GM13977 (cell line): ENCODE results near the gene RBM33.

Experiments used
- DNase-seq: peaks from one replicate; pipeline ENCODE4 v3.0.0; 2012; ENCODE audit warnings: low spot score
- CTCF ChIP-seq: IDR thresholded peaks from 2 replicates; pipeline ENCODE4 v1.5.1; 2012; ENCODE audit warnings: mild to moderate bottlenecking, control low read depth; ENCODE audit not compliant: insufficient read depth; ENCODE audit errors: extremely low read depth, missing control alignments
- in situ Hi-C: fragments of 300-500 bp; cut with MboI; formaldehyde crosslinking; loops from one replicate; pipeline ENCODE4 v1.12.0; 2022; ENCODE audit warnings: low sequenced_read_pairs, low pct_unique_long_range_greater_than_20kb, mixed read lengths, inconsistent platforms; ENCODE audit not compliant: unreplicated experiment

Gene RBM33

GRCh38 chr7:155705623-155706360 lies 61.3 kb downstream of the RBM33 start:
- no peak for DNase-seq
- no peak for TF ChIP-seq CTCF
- in situ Hi-C loops = no loop called here

GRCh38 chr7:155706376-155706775 lies 61.9 kb downstream of the RBM33 start:
- no peak for DNase-seq
- no peak for TF ChIP-seq CTCF
- in situ Hi-C loops = no loop called here

GRCh38 chr7:155709453-155709852 lies 65.0 kb downstream of the RBM33 start:
- DNase-seq = no peak
- TF ChIP-seq CTCF = no peak
- in situ Hi-C loops = no loop called here

- DNase-seq = no peak
- in situ Hi-C loops = no loop called here
- no peak for TF ChIP-seq CTCF
These were observed 65.6 kb downstream of the RBM33 start for GRCh38 chr7:155710031-155710430.

GRCh38 chr7:155710530-155710929 lies 66.1 kb downstream of the RBM33 start:
- no peak for TF ChIP-seq CTCF
- in situ Hi-C loops = no loop called here
- no peak for DNase-seq

GRCh38 chr7:155711081-155711480 lies 66.6 kb downstream of the RBM33 start:
- TF ChIP-seq CTCF = no peak
- no peak for DNase-seq
- in situ Hi-C loops = no loop called here
